ENCODE measurements around the gene IPCEF1. TPM values are rescaled to one million over a fixed set of nuclear protein-coding genes. Genes with fewer than 3 reads are reported as not detected.

The IPCEF1 gene
- total RNA-seq, 6 experiments from 2014 or later: 0.31 TPM; not detected in 5

DNA sequence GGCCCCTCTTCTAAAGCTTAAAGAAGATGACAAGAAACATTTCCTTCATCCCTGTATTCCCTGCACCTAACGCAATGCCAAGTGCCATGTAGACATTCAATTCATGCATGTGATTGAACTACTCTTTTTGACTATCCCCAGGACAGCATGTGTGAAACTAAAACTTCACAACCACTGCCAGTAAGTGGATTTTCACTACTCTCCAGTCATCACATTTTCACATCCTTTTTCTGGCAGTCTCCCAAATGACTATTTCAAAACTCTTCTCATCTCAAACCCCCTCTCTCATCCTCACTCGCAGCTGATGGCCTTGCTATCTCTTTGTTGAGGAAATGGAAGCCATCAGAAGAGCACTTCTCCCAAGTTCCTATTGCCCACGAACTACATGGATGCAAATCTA lies 194.9 kb downstream of the IPCEF1 start:
- Mint-ChIP-seq H3K9me3 (no peaks in the 10 kb centered on the region), H3K4me3 (no peak overlapping the region), H3K27ac (no peak overlapping the region), H3K4me1 (ENCODE audit: low read depth) (0 out of 2 replicates have a peak, but pooled peaks cover 7% of the 10 kb centered on the region), H3K36me3 (ENCODE audit: low read depth) (no peaks in the 10 kb centered on the region), H3K27me3 (ENCODE audit: insufficient read depth) (peaks cover 8% of the 10 kb centered on the region)
- TF ChIP-seq, protein P1, sequence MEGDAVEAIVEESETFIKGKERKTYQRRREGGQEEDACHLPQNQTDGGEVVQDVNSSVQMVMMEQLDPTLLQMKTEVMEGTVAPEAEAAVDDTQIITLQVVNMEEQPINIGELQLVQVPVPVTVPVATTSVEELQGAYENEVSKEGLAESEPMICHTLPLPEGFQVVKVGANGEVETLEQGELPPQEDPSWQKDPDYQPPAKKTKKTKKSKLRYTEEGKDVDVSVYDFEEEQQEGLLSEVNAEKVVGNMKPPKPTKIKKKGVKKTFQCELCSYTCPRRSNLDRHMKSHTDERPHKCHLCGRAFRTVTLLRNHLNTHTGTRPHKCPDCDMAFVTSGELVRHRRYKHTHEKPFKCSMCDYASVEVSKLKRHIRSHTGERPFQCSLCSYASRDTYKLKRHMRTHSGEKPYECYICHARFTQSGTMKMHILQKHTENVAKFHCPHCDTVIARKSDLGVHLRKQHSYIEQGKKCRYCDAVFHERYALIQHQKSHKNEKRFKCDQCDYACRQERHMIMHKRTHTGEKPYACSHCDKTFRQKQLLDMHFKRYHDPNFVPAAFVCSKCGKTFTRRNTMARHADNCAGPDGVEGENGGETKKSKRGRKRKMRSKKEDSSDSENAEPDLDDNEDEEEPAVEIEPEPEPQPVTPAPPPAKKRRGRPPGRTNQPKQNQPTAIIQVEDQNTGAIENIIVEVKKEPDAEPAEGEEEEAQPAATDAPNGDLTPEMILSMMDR (IDR thresholded peaks at IDR 0.05): no peak
- no peak for DNase-seq

DNA sequence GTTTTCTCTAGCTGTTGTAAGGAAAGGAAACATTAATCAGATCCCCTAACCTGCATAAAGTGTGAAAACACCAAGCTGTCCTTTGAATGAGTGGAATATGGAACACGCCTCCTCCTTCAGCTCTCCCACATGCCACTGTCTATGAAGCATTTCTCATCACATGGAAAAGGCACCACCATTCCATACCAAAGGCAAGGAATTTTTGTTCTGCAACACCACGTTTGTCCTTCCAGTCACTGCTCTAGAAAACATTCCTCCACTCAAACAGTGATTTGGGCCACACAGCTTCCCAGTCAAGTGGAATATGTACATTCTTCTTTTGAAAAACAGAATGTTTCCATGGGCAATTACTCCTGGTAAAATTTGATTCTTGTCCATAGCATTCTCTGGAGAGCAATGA lies 197.5 kb downstream of the IPCEF1 start:
- DNase-seq: no peak
- Mint-ChIP-seq H3K9me3 (no peaks in the 10 kb centered on the region), H3K36me3 (ENCODE audit: low read depth) (no peaks in the 10 kb centered on the region), H3K4me1 (ENCODE audit: low read depth) (0 out of 2 replicates have a peak, but pooled peaks cover 15% of the 10 kb centered on the region), H3K4me3 (no peak overlapping the region), H3K27ac (no peak overlapping the region), H3K27me3 (ENCODE audit: insufficient read depth) (peaks cover 8% of the 10 kb centered on the region)
- TF ChIP-seq, protein P1 (IDR thresholded peaks at IDR 0.05): no peak

DNA sequence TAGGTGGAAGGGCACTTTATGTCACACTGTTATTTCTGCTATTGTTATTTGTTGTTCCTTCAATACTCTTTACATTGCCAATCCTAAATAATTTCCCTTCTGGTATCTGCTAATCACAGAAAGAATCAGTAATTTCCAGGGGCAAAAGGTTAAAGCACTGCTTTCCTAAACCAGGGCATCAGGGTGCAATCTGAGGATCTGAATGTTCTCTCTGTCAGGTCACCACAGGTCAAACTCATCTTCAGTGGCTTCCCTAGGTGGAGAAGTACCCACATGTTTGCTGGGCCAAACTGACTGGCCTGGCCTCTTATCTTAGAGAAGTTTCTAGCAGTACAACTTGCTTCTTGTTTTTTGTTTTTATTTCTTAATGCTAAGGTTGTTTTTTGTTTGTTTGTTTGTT lies 198.9 kb downstream of the IPCEF1 start:
- H3K9me3 Mint-ChIP-seq: no peaks in the 10 kb centered on the region
- H3K4me1 Mint-ChIP-seq (ENCODE audit: low read depth): 0 out of 2 replicates have a peak, but pooled peaks cover 15% of the 10 kb centered on the region
- H3K36me3 Mint-ChIP-seq (ENCODE audit: low read depth): no peaks in the 10 kb centered on the region
- TF ChIP-seq, protein P1 (IDR thresholded peaks at IDR 0.05): no peak
- H3K27me3 Mint-ChIP-seq (ENCODE audit: insufficient read depth): peaks cover 8% of the 10 kb centered on the region
- no peak overlapping the region for H3K4me3 Mint-ChIP-seq
- DNase-seq: no peak
- no peak overlapping the region for H3K27ac Mint-ChIP-seq

DNA sequence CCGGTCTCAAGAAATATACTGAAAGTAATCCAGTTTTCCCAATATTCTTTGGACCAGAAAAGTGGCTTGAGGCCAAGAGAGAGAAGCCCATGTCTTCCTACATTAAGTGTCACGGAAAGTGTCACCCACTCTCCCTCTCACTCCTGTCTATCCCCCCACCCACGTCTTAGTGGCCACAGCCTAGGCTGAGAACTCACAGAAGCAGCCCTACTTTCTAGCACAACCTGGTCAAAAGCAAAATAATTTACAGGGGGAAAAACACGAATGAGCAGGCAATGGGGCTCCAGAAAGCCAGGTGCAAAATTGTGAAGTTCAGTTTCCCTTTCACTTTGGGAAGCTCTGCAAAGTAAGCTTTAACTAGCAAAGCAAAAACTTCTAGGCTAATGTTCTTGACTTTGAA lies 199.5 kb downstream of the IPCEF1 start:
- H3K36me3 Mint-ChIP-seq (ENCODE audit: low read depth): no peaks in the 10 kb centered on the region
- H3K27me3 Mint-ChIP-seq (ENCODE audit: insufficient read depth): peaks cover 8% of the 10 kb centered on the region
- H3K4me1 Mint-ChIP-seq (ENCODE audit: low read depth): 0 out of 2 replicates have a peak, but pooled peaks cover 15% of the 10 kb centered on the region
- no peak overlapping the region for H3K27ac Mint-ChIP-seq
- peak overlapping the region; percentile 55; the same call in 1 of the 2 replicates for H3K4me3 Mint-ChIP-seq
- no peak for DNase-seq
- no peaks in the 10 kb centered on the region for H3K9me3 Mint-ChIP-seq
- TF ChIP-seq, protein P1 (IDR thresholded peaks at IDR 0.05): no peak

DNA sequence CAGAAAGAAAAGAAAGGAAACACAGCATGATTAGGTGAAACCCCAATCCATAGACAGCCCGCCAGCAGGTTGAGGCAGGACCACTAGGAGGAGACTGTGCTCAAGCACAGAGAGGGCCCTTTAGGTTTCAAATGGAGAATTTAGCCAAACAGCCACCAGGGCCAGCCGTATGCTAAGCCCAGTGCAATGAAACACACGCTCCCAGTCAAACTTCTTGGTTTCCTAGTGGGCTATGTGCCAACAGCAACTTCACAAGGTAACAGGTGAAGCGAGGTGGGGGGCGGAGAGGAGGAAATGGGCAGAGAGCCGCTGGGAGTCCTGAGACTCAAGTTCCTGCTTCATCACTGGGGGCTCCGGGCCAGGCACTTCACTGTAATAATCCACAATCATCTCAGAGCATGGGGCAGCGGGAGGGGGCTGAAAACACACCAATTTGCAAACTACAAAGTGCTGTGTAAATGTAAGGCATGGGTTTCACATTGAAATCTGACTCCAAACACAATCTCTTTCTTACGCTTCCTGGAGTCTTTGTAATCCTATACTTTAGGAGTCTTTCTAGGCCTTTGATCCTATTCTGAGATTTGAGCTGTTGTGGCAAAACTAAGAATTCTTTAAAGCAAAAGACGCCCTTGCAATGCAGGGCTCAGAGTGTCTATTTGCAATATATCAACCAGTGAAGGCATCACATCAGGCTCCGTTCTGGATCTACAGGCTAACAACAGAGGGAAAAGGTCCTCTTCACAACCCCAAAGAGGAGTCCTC lies 200.3 kb downstream of the IPCEF1 start:
- Mint-ChIP-seq H3K27ac (no peak overlapping the region), H3K36me3 (ENCODE audit: low read depth) (no peaks in the 10 kb centered on the region), H3K4me3 (no peak overlapping the region), H3K4me1 (ENCODE audit: low read depth) (0 out of 2 replicates have a peak, but pooled peaks cover 15% of the 10 kb centered on the region), H3K27me3 (ENCODE audit: insufficient read depth) (peaks cover 9% of the 10 kb centered on the region), H3K9me3 (no peaks in the 10 kb centered on the region)
- peak; percentile 41 for DNase-seq
- TF ChIP-seq, protein P1 (IDR thresholded peaks at IDR 0.05): peak; percentile 83
